ENCODE results near the gene PTPRT. TPM values are rescaled to one million over a fixed set of nuclear protein-coding genes. Genes with fewer than 3 reads are reported as not detected.

Gene PTPRT
- total RNA-seq, 2 donors from 2014 or later: 0.11 to 0.35 TPM

DNA sequence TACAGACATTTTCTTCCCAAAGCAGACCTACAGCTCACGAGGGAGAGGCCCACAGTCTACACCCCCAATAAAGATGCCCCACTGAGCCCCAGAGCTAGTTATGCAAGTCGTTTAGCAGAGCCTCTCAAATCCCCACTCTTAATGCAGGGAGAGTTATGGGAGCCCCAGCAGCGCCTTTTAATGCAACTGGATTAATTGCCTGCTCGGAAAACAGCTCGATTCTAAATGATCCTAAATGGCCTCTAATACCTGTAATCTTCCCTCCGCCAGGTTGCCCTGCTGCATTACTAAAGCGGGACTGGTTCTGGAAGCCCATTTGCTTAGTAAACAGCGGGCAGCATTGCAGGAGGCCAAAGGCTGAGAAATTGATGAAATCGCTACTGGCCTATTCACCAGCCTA lies 656.9 kb downstream of the PTPRT start:
- Histone ChIP-seq H3K4me3 (no peak overlapping the region), H3K9me3 (no peaks in the 10 kb centered on the region), H3K4me1 (peaks cover 0 to 5% of the 10 kb centered on the region in 2 donors), H3K27ac (no peak overlapping the region), H3K27me3 (no peaks in the 10 kb centered on the region), H3K36me3 (no peaks in the 10 kb centered on the region)
- DNase-seq (ENCODE audit: low spot score): no peak
- TF ChIP-seq, protein P1, sequence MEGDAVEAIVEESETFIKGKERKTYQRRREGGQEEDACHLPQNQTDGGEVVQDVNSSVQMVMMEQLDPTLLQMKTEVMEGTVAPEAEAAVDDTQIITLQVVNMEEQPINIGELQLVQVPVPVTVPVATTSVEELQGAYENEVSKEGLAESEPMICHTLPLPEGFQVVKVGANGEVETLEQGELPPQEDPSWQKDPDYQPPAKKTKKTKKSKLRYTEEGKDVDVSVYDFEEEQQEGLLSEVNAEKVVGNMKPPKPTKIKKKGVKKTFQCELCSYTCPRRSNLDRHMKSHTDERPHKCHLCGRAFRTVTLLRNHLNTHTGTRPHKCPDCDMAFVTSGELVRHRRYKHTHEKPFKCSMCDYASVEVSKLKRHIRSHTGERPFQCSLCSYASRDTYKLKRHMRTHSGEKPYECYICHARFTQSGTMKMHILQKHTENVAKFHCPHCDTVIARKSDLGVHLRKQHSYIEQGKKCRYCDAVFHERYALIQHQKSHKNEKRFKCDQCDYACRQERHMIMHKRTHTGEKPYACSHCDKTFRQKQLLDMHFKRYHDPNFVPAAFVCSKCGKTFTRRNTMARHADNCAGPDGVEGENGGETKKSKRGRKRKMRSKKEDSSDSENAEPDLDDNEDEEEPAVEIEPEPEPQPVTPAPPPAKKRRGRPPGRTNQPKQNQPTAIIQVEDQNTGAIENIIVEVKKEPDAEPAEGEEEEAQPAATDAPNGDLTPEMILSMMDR (IDR thresholded peaks at IDR 0.05): no peak

DNA sequence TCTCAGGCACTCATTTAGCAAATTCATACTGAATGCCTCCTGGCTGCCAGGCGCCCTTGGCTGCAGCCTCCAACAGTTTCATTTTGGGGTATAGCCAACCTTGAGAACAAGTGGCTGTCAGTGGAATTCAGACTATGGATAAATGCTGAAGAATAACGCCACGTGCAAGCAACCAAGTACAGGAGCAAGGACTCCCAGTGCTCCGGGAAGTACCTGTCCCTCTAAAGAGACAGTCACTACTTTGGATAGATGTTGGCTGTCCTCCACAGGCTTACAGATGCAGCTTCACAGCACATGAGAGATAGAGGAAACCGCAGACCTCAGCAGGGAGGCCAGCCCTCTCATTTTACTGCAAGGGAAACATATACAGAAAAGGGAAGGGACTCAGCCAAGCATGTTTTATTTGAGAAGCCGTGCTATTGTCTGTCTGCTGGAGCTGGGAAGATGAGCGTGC lies 658.2 kb downstream of the PTPRT start:
- TF ChIP-seq, protein P1 (IDR thresholded peaks at IDR 0.05): no peak
- H3K27ac ChIP-seq: no peak overlapping the region
- H3K9me3 ChIP-seq: no peaks in the 10 kb centered on the region
- H3K27me3 ChIP-seq: no peaks in the 10 kb centered on the region
- H3K36me3 ChIP-seq: no peaks in the 10 kb centered on the region
- peaks cover 0 to 5% of the 10 kb centered on the region in 2 donors for H3K4me1 ChIP-seq
- no peak overlapping the region for H3K4me3 ChIP-seq
- DNase-seq (ENCODE audit: low spot score): no peak

DNA sequence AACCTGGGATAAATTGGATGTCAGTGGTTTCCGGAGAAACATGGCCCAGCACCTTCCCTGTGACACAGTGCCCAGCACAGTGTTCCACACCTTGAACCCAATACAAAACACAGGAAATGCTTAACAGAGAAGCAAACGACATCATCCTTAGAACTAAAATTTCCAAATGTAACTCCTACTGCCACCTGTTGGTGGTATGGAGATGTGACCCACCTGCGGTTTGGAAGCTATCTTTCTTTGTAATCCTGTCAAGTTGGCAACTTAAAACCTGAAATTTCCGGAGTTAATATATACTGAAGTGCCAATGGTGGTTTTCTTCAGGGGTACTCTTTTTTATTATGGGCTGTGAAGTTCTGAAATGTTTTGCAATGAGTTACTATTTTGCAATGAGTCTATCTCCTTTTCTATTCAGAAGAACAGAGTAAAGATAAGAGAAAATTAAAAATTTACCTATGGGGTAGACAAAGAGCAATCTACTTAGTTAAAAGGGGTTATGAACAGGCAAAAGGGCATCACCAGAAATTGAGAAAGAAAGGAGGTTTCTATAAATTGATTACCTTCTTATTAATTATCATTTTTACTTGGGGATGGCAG lies 658.8 kb downstream of the PTPRT start:
- DNase-seq (ENCODE audit: low spot score): no peak
- Histone ChIP-seq H3K36me3 (no peaks in the 10 kb centered on the region), H3K4me1 (peaks cover 0 to 5% of the 10 kb centered on the region in 2 donors), H3K27me3 (no peaks in the 10 kb centered on the region), H3K4me3 (no peak overlapping the region), H3K9me3 (no peaks in the 10 kb centered on the region), H3K27ac (no peak overlapping the region)
- TF ChIP-seq, protein P1 (IDR thresholded peaks at IDR 0.05): peak; percentile 52 to 76

DNA sequence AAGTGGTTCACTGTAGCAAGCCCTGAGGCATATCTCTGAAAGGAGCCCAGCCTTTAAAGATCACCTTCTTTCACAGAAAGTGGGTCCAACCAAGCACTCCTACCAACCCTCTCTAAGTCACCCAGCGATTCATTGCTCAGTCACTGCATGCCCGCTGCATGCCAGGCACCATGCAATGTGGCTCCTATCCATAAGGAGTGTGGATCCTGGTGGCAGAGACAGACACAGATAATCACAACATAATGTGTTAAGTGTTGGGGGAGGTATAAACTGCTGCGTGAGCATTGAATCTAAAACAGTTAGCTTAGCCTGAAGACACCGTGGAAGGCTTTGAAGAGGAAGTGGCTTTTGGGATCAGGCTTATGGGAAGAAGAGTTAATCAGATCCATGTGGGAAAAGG lies 659.5 kb downstream of the PTPRT start:
- H3K36me3 ChIP-seq: no peaks in the 10 kb centered on the region
- no peaks in the 10 kb centered on the region for H3K27me3 ChIP-seq
- TF ChIP-seq, protein P1 (IDR thresholded peaks at IDR 0.05): no peak
- H3K4me1 ChIP-seq: peaks cover 0 to 5% of the 10 kb centered on the region in 2 donors
- DNase-seq (ENCODE audit: low spot score): no peak
- no peaks in the 10 kb centered on the region for H3K9me3 ChIP-seq
- H3K27ac ChIP-seq: no peak overlapping the region
- H3K4me3 ChIP-seq: no peak overlapping the region

DNA sequence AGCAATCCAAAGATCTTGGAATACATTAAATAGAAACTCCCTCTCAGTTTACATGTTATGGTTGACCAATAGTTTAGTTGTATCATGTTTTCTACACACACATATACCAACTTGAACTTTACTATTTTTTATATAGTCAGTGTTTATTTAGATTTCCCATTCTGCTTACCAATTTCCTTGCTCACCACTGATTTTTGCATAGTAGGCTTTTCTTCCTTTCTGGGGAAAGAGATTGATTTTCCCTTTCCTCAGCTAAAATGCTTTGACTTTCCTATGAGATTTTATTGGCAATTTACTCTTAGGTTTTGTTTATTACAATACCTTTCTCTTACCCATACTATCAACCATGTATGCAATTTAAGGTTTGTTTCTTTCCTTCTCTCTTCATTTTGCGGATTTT lies 665.6 kb downstream of the PTPRT start:
- DNase-seq (ENCODE audit: low spot score): no peak
- Histone ChIP-seq H3K36me3 (no peaks in the 10 kb centered on the region), H3K27ac (no peak overlapping the region), H3K4me1 (no peaks in the 10 kb centered on the region), H3K27me3 (no peaks in the 10 kb centered on the region), H3K9me3 (no peaks in the 10 kb centered on the region), H3K4me3 (no peak overlapping the region)
- TF ChIP-seq, protein P1 (IDR thresholded peaks at IDR 0.05): no peak

DNA sequence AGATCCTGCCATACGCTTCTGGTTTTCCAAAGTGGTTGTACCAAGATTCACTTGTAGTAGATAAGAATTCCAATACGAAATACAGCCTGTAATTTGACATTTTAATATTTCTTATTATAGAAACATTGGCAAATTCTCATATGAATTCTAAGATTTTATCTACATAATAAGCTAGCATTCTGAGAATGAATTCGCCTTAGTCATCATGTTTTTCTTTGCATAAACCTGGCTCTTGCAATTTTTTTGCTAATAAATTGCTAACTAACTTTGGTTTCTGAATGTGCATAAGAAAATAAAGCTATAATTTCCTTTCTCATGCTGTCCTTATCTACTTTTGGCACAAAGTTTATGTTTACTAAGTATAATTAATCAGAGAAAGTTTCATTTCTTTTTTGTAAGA lies 673.0 kb downstream of the PTPRT start:
- H3K27me3 ChIP-seq: no peaks in the 10 kb centered on the region
- H3K27ac ChIP-seq: no peak overlapping the region
- TF ChIP-seq, protein P1 (IDR thresholded peaks at IDR 0.05): no peak
- no peak overlapping the region for H3K4me3 ChIP-seq
- DNase-seq (ENCODE audit: low spot score): no peak
- H3K4me1 ChIP-seq: no peaks in the 10 kb centered on the region
- no peaks in the 10 kb centered on the region for H3K9me3 ChIP-seq
- no peaks in the 10 kb centered on the region for H3K36me3 ChIP-seq
